GDM1 (cell line): Measurements from ENCODE around the gene ENDOV.

ENCODE experiments used
- DNase-seq: peaks from one replicate; lab custom pipeline; 2025; lab: John Stamatoyannopoulos, UW

ENDOV gene

DNA sequence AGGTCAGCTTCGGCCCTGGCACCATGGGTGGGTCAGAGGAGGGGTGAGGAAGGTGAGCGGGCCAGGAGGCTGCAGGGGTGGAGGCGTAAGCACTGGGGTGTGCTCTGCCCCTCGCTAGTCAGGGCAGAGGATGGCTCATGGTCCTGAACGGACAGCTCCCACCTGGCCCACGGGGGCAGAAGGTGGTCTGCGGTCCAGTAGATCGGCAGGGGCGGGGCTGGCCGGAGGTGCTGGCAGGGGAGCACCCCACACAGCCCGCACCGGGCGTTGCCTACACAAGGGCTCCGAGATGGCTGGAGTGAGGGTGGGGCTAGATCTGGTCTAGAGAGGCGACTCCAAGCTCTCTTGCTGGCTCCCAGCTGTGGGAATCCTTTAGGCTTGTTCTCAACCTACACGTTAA, 53.3 kb downstream of the ENDOV start:
- DNase-seq = no peak

DNA sequence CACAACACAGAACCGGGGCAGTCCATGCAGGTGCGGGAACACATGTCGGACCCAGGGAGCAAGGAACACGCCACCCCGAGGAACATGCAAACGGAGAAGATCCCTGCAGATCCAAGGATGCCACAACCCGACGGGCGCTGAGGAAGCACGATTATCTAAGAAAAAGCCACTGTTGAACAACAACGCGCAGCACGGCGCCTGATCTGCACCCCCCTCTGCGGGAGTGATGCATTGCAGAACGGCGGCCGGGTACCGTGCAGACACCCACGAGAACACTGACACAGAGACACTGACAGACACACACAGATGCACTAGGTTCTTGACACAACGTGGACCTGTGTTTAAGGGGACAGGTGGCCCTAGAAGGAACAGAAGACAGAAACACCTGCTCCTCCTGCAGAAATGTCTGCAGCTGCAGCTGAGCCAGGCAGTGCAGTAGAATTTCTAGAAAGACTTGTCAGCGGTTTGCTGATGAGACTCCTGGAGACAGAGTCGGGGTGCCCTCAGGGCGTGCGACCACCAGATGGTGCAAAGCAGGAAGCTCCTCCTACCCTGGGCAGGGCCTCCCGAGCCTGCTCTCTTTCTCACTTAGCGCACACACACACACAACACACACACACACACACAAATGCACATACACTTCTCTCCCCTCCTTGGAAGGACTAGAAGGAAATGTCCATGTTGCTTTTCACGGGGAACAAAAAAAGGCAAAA, 54.0 kb downstream of the ENDOV start:
- no peak for DNase-seq

DNA sequence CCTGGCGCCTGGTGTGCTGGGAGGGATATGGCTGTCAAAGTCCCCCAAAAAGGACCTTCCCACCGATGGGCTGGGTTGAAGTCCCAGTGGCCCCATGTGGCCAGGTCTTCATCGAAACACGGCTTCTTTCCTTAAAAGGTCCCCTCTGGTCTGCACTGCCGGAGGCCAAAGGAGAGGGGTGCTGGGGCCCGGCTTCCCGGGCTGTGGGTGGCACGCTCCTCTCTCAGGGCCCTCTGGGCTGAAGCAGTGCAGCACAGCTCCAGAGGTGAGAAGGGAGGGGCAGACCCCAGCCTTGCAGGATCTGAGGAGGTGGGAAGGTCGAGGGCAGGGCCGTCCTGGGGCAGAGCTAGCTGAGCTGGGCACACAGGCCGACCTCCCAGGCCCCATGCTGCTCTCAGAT, 54.7 kb downstream of the ENDOV start:
- DNase-seq = no peak

DNA sequence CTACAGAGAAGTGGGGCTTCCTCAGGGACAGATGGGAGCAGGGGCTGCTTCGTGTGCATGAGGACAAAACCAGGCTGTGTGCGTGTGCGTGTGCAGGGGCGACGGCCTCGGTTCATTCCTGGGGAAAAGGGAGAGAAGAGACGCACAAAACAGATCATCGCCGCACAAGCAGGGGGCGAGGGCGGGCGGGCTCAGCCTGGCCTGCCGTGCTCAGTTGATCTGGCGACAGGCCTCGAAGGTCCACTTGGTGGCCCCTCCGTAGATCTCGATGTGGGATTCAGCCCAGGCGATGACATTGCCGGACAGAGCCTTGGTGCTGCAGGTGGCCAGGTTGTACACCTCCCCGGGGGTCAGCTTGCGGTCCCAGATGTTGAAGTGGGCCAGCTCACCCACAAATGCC, 55.6 kb downstream of the ENDOV start:
- DNase-seq = no peak

DNA sequence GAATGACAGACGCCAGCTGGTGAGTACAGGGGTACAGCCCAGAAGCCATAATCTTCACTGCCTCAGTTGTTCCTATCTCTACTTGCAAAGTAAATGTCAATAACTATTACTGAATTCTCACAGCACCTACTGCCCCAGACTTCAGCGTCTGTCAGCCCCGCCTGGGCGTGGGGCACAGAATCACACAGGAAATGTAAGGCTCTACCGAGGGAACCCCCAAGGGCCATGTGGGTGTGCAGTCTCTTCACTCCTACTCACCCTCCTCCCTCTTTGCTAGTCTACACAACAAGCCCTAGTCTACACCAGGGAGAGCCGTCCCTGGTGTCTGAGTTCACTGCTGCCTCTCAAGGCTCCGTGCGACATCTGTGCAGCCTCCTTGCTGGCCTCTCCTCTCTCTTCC, 57.0 kb downstream of the ENDOV start:
- no peak for DNase-seq

DNA sequence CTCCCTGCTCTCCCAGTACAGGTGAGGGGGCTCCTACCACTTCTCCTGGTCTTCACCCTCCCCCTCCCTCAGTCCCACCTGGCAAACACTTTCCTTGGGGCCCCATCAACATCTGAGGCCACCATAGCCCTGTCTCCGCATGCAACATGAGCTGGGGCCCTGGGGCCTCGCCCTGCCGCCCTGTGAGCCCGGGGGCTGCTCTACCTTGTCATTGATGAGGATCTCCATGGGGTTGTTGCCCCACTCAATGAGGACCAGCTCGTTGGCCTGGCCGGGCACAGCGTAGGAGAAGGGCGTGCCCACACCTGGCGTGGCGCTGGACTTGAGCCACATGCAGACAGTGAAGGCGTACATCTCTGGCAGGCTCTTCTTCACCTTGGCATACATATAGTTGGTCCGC, 58.0 kb downstream of the ENDOV start:
- no peak for DNase-seq

DNA sequence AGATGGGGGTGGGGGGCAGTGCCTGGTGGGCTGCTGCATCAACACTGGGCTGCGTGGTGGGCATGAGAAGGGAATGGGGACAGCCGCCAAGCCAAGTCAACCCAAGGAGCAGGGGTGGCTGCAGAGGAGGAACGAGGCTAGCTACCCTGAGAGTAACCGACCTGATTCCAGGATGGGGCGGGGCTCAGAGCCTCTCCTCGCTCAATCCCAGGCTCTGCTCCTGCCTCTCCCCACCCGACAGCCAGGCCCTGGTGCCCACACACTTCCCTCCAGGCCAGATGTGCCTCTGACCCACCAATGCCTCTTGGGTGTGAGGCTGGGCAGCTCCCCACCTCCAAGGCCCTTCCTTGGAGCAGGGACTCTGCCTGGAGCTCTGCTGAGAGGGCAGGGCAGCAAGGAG, 58.7 kb downstream of the ENDOV start:
- no peak for DNase-seq

DNA sequence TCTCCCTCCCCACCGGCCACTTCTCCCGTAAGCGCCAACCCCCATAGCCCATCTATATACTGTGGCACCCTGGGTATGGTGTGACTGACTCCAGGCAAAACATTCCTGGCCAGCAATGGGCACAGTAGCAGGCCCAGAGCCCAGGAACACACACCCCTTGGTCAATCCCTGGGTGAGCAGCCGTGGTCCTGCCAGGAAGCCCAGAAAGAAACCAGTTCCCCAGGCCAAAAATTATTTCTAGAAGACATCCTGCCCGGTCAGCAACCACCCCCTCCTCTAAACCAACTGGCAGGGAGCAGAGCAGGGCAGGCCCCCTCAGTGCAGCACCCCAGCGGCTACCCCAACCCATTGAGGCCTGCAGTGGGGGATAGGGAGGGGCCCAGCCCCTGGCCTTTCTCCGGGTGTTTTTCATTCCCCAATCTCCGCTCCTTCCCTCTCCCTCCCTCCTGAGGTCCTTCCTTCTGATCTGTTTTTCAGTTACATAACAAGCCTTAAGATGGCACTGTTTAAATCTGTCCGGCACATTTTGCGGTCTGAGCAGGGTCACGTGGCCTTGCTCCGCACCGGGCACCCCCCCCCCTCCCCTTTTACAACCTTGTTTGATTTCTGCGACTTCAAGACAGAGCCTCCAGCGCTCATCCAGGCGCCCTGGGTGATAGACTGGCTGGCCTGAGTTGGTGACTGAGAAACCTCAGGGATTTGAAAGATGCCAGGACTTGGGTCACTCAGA, 59.4 kb downstream of the ENDOV start:
- no peak for DNase-seq

DNA sequence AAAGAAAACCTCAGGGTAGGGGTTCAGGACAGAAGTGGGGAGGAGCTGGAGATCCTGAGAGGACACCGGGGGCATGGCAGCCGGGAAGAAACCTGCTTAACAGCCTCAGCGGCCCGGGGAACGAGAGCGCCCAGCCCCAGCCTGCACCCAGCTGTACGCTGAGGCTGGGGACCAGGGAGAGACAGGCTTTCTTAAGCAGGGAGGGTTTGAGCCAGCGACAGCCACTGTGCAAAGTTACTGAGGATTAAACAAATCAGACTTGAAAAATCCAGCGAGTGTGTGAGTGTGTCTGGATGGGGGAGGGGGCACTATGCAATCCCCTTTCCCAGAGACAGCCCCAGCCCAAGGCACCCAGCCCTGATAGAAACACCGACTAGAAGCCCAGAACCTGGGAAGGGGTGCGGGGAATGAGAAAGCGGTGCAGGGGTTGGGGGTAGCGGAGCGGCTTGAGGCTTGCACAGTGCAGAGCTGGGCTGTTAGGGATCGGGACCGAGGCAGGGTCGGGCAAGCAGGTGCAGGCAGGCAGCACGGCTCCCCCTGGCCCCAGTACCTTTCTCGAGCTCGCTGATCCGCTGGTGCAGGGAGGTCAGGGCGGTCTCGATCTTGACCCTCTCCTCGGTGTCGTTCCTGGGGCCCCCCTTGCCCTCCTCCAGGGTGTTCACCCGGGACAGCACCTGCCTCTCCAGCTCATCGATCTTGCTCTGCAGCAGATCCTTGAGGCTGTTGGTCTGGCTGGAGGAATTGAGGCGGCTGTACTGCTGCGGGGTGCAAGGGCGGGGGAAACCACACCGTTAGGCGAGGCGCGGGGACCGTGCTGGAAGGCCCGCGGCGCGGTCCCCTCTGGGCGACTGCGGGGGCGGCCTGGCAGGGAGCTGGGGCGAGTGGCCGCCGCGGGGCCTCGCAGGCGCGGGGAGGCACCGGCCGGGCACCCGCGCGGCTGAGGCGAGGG, 60.3 kb downstream of the ENDOV start:
- no peak for DNase-seq

DNA sequence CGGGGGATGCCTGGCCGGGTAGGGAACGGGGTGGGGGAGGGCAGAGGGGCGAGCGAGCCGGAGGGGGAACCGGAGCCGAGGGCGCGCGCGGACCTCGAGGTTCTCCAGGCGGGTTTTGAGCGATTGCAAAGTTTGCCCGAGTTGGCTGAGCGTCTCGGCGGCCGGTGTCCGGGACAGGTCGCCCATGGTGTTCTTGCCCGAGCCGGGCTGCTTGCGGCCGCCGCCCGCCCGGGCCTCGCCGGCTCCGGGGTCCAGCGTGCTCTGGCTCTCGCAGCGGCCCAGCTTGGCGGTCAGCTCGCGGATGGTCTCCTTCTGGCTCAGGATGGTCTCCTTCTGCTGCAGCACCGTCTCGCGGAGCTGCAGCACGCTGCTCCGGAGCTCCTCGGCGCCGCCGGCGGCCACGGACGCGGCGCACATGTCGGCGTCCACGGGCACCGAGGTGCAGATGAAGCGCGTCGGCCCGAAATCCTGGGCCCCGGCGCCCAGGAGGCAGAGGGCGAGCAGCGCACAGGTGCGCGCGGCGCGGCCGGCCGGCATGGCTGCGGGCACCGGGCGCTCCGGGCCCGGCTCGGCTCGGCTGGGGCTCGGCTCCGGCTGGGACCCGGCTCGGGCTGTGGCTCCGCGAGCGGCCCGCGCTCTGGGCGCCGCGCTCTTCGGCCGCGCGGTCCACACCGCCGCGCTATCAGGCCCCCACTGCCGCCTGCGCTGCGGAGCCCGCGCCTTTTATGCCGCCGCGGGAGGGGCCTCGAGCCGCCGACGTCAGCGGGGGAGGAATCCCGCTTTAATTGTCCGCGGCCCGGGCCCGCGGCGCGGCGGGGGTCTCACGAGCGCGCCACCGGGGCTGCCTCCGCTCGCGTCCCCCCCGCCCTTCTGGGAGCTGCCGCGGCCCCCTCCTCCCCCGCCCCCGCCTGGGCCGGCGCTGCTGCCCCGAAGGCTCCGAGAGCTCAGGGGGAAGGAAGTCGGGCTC, 61.2 kb downstream of the ENDOV start, which contains the start of gene NPTX1:
Gene NPTX1, minus strand, starts transcription at position 698 of the 967 bp plus-strand sequence. Its CDS starts 161 bp downstream, at position 537.
- no peak for DNase-seq

DNA sequence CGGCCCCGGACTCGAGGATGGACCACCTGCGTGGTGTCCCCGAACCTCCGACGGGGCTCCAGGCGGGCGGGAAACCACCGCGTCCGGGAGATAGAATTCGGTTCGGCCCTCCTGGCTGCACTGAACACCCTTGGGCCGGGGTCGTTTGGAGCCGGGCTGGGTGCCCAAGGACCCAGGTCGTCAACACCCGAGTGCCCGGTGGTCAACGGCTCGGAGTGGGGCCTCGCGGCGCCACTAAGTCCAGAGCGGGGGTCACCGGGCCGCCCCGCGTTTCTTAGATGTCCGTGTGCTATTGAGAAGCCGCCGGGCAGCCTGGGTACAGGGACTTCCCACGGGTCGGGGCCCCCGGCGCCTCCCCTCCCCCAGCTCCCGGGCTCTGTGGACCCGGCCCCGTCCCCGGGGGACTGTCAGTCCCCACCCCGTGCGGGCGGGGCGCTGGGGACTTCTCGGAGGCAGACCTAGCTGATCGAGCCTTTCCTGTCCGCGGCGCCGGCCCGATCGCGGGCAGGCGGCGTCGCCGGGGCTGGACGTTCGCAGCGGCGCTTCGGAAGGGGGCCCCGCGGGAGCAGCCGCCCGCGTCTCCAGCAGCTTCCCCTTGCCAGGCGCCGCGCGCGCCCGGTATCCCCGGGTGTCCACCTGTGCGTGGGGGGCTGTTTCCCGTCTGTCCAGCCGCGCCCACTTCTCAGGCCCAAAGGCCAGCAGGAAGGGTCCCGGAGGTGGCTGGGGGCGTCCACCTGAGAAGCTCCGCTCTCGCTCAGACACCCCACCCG, 62.1 kb downstream of the ENDOV start:
- no peak for DNase-seq

DNA sequence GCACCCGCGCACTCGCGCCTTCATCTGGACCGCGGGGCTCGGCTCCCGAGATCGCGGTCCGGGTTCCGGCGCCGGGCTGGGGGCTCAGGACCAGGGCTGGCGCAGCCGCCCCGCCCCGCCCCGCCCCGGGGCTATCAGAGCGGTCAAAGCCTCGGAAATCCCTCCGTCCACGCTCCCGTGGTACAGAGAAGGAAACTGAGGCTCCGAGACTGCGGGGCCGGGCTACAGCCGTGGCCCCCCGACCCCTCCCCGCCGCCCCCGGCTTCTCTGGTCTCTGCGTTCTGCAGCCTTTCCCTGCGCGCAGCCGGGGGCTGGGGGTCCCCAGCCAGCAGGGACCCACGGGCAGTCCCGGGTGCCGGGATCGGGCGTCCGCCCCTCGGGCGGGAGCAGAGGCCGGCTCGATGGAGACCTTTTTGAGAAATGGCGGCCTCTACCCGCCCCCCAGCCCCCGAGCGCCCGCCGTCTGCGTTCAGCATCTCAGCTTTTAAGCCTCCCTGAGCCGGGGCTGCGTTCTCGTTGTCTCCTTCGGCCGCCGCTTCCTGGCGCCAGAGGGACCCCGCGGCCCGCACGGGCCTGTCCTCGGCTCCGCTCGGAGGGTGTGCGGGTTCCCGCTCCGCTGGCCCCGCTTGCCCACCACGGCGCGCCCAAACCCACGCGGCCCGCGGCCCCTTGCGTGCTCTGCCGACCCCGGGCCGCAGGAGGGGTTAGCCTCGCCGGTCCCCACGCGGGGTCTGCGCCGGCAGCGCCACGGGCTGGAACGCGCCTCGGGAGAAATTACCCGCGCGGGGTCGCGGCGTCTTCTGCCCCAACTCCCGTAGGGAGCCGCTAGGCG, 62.9 kb downstream of the ENDOV start:
- no peak for DNase-seq

DNA sequence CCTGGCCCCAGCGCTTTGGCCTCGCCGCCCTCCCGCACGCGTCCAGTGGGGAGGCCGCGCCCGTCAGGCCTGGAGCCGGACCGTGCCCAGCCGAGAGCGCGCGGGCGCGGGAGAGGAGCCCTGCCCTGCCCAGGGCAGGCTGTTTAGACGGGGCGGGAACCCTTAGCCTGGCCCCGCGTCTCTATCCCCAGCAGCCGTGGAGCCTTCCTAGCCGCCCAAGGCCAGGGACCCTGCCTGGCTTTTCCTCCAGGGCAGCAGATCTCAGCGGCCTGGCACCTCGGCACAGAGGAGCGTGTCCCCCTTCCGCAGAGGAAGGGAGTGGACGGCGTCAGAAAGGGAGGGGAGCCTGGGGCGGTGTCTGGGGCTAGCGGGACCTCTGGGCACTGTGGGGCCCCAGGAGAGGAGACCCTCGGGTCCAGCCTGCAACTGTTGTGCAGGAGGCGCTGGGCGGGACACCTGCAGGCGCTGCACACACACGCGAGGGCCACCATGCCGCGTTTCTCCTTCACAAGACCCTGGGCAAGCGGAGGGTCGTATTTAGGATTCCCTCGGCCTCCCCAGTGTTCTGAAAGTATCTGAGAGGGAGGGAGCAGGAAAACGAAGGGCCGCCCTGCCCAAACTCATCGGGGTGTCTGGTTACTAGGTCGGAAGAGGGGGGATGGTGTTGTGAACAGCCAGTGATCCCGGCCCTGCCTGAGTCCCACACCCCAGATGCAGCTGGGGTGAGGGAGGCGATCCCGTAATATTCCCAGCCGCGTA, 63.7 kb downstream of the ENDOV start:
- no peak for DNase-seq

DNA sequence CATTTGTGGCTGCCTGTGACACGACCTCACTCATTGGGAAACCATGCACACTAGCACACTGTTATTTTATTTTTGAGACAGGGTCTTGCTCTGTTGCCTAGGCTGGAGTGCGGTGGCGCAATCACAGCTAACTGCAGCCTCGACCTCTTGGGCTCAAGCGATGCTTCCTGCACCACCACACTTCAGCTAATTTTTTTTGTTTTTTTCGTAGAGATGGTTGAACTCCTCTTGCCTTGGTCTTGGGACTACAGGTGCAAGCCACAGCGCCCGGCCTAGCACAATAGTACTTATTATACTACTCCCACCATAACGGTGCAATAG, 64.2 kb downstream of the ENDOV start:
- DNase-seq = no peak

DNA sequence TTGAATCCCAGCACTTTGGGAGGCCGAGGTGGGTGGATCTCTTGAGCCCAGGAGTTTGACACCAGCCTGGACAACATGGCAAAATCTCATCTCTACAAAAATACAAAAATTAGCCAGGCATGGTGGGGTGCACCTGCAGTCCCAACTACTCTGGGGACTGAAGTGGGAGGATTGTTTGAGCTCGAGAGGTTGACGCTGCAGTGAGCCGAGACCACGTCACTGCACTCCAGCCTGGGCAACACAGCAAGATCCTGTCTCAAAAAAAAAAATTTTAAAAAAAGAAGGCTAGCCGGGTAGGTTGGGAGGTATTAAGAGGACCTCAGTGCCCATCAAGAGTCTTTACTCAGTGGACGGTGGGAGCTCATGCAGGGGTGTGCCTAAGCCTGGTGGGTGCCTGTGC, 65.3 kb downstream of the ENDOV start:
- DNase-seq = no peak

DNA sequence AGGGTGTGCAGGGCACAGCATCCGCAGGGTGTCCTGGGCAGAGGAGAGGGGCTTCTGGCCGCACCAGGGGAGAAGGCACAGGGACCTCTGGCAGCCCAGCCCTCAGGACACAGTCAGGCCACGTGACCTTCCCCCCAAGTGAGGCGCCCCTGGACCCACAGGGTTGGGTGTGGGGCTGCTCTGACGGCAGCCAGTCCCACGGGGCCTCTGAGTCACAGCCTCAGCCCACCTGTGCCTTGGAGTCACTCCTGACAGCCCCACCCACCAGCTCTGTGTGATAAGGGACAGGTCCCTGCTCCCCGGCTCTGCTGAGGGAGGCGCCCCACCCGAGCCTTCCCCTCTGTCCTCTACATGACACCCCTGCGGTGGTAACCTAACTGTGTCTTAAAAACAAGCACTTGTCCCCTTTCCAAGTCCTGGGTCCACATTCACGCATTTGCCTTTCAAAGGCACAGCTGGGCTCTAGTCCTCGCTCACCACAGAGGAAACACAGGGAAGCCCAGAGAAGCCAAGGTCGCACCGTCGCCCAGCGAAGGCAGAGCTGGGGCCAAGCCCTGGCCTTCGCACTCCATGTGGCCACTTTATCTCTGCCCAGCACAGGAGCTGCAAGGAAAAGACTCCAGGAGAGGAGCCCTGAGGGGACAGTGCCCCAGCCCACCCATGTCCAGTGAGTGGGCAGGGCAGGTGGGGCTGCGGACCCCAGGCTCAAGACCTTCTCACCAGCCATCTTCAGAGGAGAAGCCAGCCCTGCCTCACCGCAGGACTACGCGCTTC, 66.5 kb downstream of the ENDOV start:
- DNase-seq = no peak

DNA sequence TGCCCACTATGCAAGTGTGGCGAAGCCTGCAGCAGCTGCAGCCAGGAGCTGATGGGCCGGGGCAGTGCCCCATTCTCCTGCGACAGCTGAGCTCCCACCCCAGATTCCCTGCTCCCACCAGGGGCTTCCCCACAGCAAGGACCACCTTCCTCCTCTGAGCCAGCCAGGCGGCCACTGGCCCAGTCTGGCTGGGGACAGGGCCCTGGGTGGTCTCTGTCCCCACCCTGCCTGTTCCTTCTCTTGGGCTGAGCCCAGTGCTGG, 67.0 kb downstream of the ENDOV start:
- DNase-seq = no peak

DNA sequence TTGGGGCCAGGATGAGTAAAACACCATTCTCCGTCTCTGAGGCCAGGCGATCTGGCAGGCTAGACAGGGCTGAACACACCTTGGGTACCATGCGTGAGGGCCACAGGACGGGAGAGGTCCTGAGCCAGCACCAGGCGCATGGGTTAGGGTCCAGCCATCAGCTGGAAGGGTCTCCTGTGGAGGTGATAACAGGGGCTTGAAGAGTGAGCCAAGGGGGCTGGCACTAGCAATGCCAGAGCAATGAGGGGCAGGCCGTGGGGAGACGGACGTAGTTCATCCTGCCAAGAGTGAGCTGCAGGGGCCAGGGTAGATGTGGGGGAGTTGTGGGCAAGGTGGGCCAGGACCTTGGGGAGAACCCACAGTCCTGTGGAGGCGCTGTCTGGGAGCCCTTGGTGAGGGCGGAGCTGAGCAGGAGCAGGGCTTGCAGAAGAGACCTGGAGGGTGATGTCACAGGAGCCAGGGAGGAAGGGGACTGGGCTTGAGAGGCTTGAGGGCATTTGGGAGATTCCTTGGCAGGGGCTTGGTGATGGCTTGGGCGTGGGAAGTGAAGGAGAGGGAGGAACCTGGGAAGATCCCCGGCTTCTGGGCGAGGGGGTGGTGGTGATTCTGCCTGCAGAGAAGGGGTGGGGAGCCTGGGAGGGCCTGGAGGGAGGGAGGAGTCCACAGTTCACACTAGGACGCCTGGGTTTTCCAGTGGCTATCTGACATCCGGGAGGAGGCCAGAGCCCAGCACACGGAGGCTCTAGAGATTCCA, 67.8 kb downstream of the ENDOV start:
- DNase-seq = no peak
